MM.1S (cell line): Measurements from ENCODE around the gene KIAA1586.

Experiments used
- CTCF ChIP-seq: fragments of 300-600 bp; sonication (generic); IDR thresholded peaks from 2 replicates; pipeline ENCODE4 v1.5.1; 2016; ENCODE audit warnings: antibody characterized with exemption, low read length, mixed read lengths
- EZH2 ChIP-seq: fragments of 300-600 bp; sonication (generic); optimal IDR thresholded peaks from 2 replicates; pipeline ENCODE3; 2017; ENCODE audit warnings: low read depth, mild to moderate bottlenecking, antibody characterized with exemption, low read length, mixed read lengths
- EZH2phosphoT487 ChIP-seq: fragments of 300-600 bp; sonication (generic); IDR thresholded peaks from 2 replicates; pipeline ENCODE4 v1.6.1; 2018; ENCODE audit warnings: antibody characterized with exemption, low read length

GRCh38 chr6:57017841-57018240 is 28.7 kb upstream of the KIAA1586 start:
- TF ChIP-seq CTCF (no peak), EZH2phosphoT487 (no peak), EZH2 (no peak)
